Activated CD8-positive, alpha-beta memory T cell treated with anti-CD3 and anti-CD28 coated beads, Interleukin-2, amount 50 U/mL, for 4 hours (primary cell): ENCODE data around the gene TNFRSF14.

Source experiments
- DNase-seq: peaks from one replicate; pipeline ENCODE4 v3.0.0-alpha.2; 2020

The TNFRSF14 gene

GRCh38 chr1:2604156-2604843 is 48.1 kb downstream of the TNFRSF14 start:
- no peak for DNase-seq

DNA sequence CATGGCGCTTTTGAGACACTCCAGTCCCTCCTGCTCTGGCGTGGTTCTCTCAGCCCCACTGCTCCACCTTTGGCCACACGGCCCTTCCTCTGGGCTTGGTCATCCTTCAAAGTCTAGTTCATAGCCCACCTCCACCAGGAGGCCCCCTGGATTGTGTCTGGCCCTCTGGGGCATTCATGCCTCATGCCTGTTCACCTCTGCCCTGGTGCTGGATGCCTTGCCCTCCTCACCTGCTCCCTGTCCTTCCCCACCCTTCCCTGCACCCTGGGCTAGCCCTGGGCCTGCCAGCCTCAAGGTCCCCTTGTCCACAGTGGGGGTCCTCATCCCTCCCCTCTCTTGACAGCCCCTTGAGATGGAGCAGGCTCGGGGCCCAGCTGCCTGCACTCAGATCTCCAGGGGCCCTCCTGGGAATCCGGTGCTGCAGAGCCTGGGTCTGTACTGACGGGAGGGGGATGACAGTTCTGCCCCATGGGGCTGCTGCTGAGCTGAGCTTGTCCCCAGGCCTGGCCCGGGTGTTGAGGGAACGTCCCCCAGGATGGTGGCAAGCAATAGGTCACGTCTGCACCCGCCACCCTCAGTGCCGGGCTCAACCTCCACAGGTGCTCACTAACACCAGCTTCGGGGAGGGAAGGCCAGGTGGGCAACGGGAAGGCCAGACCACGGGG is 48.8 kb downstream of the TNFRSF14 start:
- DNase-seq, result no peak

DNA sequence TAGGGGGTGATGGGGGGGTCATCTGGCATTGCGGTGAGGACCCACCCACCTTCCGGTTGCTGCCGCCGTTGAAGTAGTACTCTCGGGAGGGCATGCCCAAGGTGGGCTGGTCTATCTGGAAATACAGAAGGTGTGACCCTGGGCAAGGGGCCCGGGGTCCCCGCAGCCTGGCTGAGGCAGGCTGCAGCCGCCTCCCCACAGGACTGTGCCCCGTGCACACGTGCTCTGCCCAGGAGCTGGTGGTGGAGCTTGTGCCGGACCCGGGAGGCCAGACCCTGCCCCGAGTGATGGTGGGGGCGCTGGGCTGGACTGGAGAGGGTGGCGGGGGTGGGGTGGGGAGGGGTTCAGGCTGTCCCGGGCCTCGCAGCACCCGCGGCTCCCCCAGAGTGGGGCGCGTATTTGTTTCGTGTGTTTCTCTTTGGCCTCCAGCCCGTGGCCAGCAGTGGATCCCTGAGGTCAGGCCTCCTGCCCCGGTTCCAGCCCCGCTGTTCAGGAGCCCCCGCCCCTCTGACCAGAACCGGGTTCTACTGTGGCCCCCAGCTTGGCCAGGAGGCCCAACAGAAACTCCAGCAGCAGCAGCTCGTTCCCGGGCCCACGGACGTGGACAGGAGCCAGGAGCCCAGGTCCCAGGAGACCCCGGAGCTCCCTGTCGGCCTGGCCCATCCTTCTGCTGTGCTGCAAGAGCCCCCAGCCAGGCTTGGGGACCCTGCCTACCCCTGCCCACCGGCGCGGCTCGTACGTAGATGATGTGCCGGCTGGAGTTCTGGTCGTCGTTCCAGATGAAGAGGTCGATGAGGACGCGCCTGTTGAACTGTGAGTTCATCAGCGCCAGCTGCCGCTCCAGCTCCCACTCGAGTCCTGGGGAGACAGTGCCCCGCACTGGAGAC is 49.6 kb downstream of the TNFRSF14 start:
- no peak for DNase-seq

- no peak for DNase-seq
Observed at GRCh38 chr1:2606396-2606880, 50.3 kb downstream of the TNFRSF14 start.

DNA sequence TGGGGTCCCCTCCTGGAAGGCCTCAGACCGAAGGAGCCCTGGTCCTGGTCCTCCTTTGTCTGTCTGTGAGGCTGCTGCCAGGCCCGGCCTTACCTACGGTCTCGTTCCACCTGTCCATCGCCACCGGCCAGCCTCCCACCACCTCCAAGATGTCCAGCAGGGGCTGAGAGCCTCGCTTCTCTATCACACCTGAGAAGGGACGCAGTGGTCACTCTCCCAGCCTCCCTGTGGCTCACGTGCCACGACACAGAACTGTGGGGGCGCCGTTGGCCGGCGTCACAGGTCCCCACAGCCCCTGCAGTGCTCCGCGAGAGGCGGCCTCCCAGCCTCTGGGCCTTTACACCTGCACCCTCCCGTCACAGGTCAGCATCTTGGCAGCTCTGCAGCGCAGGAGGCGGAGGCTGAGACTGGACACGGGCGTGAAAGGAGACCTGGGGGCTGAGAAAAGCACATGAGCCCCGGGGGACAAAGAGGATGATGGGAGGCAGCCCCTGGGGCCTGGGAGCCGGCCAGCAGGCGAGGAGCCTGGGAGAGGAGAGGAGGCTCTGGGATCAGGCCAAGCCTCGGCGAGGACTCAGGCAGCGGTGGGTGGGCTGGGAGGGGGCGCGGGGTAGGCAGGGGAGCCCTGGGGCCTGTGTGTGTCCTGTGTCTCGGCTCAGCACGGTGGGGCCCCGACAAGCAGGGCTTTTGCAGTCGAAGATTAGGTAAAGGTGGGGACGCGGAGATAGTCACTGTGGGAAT is 50.9 kb downstream of the TNFRSF14 start:
- no peak for DNase-seq

GRCh38 chr1:2607641-2608091 is 51.5 kb downstream of the TNFRSF14 start:
- no peak for DNase-seq

- DNase-seq, result peak; percentile 13
Observed at GRCh38 chr1:2609319-2610035, 53.3 kb downstream of the TNFRSF14 start.

GRCh38 chr1:2610036-2610959 is 54.1 kb downstream of the TNFRSF14 start:
- no peak for DNase-seq

DNA sequence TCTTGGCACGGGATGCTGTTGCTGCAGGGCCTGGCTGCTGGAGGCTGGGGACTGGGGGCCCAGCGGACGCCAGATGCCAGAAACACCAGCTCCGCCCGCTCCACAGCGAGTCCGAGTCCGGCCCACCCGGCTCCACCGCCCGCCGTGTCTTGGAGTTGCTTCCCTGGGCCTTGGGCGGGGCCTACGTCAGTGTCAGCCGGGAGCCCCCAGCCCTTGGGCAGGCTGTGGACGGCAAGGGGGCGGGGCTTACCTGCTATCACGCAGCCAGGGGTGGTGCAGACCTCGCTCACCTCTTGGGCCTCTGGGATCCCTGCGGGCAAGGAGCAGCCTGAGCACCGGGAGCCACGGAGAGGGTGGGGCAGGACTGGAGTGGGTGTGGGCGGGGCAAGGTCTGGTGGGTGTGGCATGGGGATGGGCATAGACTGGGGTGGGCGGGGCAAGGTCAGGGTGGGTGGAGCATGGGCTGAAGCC is 54.9 kb downstream of the TNFRSF14 start:
- peak; percentile 28 for DNase-seq

GRCh38 chr1:2611621-2612437 is 55.7 kb downstream of the TNFRSF14 start:
- no peak for DNase-seq

DNA sequence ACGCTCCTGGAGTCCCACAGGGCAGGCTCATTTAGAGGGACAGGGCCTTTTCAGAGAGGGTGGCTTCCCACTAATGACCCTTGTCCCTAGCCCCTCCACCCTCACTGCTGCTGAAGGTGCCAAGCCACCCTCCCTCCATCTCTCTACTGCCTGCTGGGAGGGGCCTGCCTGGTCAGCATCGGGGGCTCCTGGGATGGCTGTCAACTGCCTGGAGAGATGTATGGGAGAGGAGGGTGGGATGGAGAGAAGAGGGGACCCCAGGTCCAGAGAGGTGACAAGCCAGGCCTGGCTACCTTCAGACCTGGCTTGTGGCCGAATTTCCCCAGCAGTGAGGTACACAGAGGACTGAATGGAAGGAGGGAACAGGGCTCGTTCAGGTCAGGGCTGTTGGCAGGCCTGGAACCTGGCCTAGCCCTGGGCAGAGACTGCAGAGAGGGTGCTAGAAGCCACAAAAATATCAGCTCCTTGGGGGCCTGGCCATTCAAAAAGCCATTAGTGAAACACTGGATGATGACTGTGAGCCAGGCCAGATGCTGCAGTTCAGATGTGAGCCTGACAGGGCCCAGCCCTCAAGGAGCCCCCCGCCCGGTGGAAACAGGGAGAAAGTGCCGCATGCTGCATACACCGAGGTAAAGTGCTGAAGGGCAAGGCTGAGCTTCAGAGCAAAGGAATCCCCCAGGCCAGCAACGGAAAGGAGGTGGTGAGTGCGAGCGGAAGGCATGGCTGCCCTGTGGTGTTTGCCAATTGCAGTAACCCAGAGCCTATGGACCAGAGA is 56.6 kb downstream of the TNFRSF14 start:
- no peak for DNase-seq
